CD14-positive monocyte (primary cell): ENCODE measurements around the gene VWC2. TPM values are rescaled to one million over a fixed set of nuclear protein-coding genes. Genes with fewer than 3 reads are reported as not detected.

Experiments
- DNase-seq, 3 donors: peaks; one replicate each; pipeline ENCODE4 v3.0.0-alpha.2; 2011 to 2022
- H2AFZ ChIP-seq: 2 replicates; pipeline ENCODE4 v1.6.0; 2012; ENCODE audit warnings: mild to moderate bottlenecking, low read depth, low read length, inconsistent platforms; ENCODE audit not compliant: insufficient read depth, poor library complexity, severe bottlenecking
- H3K27ac ChIP-seq, 2 donors: 1 replicate in 1 of 2; 2 replicates in 1 of 2; pipeline ENCODE4 v1.5.1; 2012 to 2013; ENCODE audit warnings: low read length in 2 of 2, control low read depth in 1 of 2, inconsistent platforms in 1 of 2, low read depth in 1 of 2, mild to moderate bottlenecking in 1 of 2
- H3K27me3 ChIP-seq, 2 donors: one replicate each; pipeline versions ENCODE4 v1.6.0 to v1.6.1; 2011 to 2013; ENCODE audit warnings: low read length in 2 of 2; ENCODE audit not compliant: control insufficient read depth in 2 of 2, insufficient read depth in 2 of 2
- H3K36me3 ChIP-seq, 2 donors: replicated peaks in 1 of 2; 1 replicate in 1 of 2; 2 replicates in 1 of 2; pipeline versions ENCODE4 v1.5.1 to v1.6.1; 2012 to 2013; ENCODE audit warnings: low read length in 2 of 2, control low read depth in 1 of 2, inconsistent platforms in 1 of 2, mild to moderate bottlenecking in 1 of 2; ENCODE audit not compliant: insufficient read depth in 2 of 2, control insufficient read depth in 1 of 2
- H3K4me1 ChIP-seq, 2 donors: 1 replicate in 1 of 2; 2 replicates in 1 of 2; pipeline versions ENCODE4 v1.5.1 to v1.6.1; 2012 to 2013; ENCODE audit warnings: low read length in 2 of 2, control low read depth in 1 of 2, inconsistent platforms in 1 of 2, mild to moderate bottlenecking in 1 of 2, moderate library complexity in 1 of 2; ENCODE audit not compliant: insufficient read depth in 2 of 2, control insufficient read depth in 1 of 2
- H3K4me2 ChIP-seq: replicated peaks from 2 replicates; pipeline ENCODE3; 2012; ENCODE audit warnings: low read length, moderate library complexity, mild to moderate bottlenecking; ENCODE audit not compliant: poor library complexity, severe bottlenecking; ENCODE audit errors: extremely low read depth
- H3K4me3 ChIP-seq, 3 experiments: fragments of 200-600 bp in 1 of 3; sonication (generic) in 1 of 3; replicated peaks in 1 of 3; 1 replicate in 2 of 3; 2 replicates in 1 of 3; pipeline ENCODE4 v1.5.1; 2011 to 2013; ENCODE audit warnings: low read length in 3 of 3, mild to moderate bottlenecking in 3 of 3, control low read depth in 2 of 3, low read depth in 2 of 3, inconsistent platforms in 1 of 3, moderate library complexity in 1 of 3
- H3K79me2 ChIP-seq: 2 replicates; pipeline ENCODE4 v1.6.0; 2012; ENCODE audit warnings: mild to moderate bottlenecking, control low read depth, inconsistent platforms, low read length, moderate library complexity; ENCODE audit not compliant: insufficient read depth
- H3K9ac ChIP-seq: 2 replicates; pipeline ENCODE4 v1.6.0; 2017; ENCODE audit warnings: low read length, mild to moderate bottlenecking; ENCODE audit not compliant: insufficient read depth, poor library complexity, severe bottlenecking
- H3K9me3 ChIP-seq, 2 donors: replicated peaks in 1 of 2; 1 replicate in 1 of 2; 2 replicates in 1 of 2; pipeline versions ENCODE4 v1.5.1 to v1.6.1; 2012 to 2013; ENCODE audit warnings: low read length in 2 of 2, control low read depth in 1 of 2; ENCODE audit not compliant: control insufficient read depth in 1 of 2, insufficient read depth in 1 of 2
- H4K20me1 ChIP-seq: 2 replicates; pipeline ENCODE4 v1.6.0; 2012; ENCODE audit warnings: mild to moderate bottlenecking, low read length, control low read depth, moderate library complexity; ENCODE audit not compliant: insufficient read depth
- H3K27ac Mint-ChIP-seq, 7 donors: one replicate each; pipeline ENCODE4 v1.8.0; 2020; ENCODE audit warnings: mild to moderate bottlenecking in 7 of 7, mixed read lengths in 7 of 7, moderate library complexity in 6 of 7, inconsistent platforms in 2 of 7
- H3K27me3 Mint-ChIP-seq, 3 donors: one replicate each; pipeline ENCODE4 v1.8.0; 2021 to 2022; ENCODE audit warnings: low read depth in 3 of 3, mild to moderate bottlenecking in 3 of 3, mixed read lengths in 3 of 3, moderate library complexity in 3 of 3, inconsistent platforms in 1 of 3
- H3K36me3 Mint-ChIP-seq, 2 donors: one replicate each; pipeline ENCODE4 v1.8.0; 2020; ENCODE audit warnings: mixed read lengths in 2 of 2, inconsistent platforms in 1 of 2, mild to moderate bottlenecking in 1 of 2
- H3K4me1 Mint-ChIP-seq: one replicate; pipeline ENCODE4 v1.8.0; 2020; ENCODE audit warnings: mild to moderate bottlenecking, mixed read lengths
- H3K4me3 Mint-ChIP-seq, 2 donors: one replicate each; pipeline ENCODE4 v1.8.0; 2020; ENCODE audit warnings: mild to moderate bottlenecking in 2 of 2, mixed read lengths in 2 of 2, moderate library complexity in 1 of 2
- H3K9me3 Mint-ChIP-seq, 7 donors: one replicate each; pipeline ENCODE4 v1.8.0; 2020 to 2022; ENCODE audit warnings: mixed read lengths in 7 of 7, mild to moderate bottlenecking in 6 of 7, moderate library complexity in 6 of 7, inconsistent platforms in 2 of 7
- whole genome bisulfite sequencing: methylation state at CpG from one replicate; pipeline ENCODE4 v1.1.5; 2013; ENCODE audit warnings: missing lambda C conversion rate; ENCODE audit not compliant: insufficient coverage; 5-methylcytosine and 5-hydroxymethylcytosine counted together
- intact Hi-C, 2 donors: fragments of 100-400 bp; cut with micrococcal nuclease; formaldehyde crosslinking; loops; one replicate each; pipeline versions ENCODE4 v1.15.0 to v1.15.1; 2023
- polyA plus RNA-seq, 3 donors: library from polyadenylated mRNA; depleted of rRNA in 1 of 3; unstranded in 2 of 3; stranded (reverse) in 1 of 3; fragments of 300-500 nt in 2 of 3; fragments of >200 nt in 1 of 3; fragmentation: Illumina TruSeq in 2 of 3; gene quantifications; 1 replicate in 2 of 3; 2 replicates in 1 of 3; pipeline ENCODE4 v1.2.3, GENCODE V29; 2012 to 2021
- TF ChIP-seq, protein P1 (sequence below): fragments of 200-600 bp; IDR thresholded peaks from one replicate; pipeline ENCODE4 v1.8.0; 2022; ENCODE audit warnings: antibody characterized with exemption, mild to moderate bottlenecking

VWC2 gene
- polyA plus RNA-seq, 3 donors: not detected

DNA sequence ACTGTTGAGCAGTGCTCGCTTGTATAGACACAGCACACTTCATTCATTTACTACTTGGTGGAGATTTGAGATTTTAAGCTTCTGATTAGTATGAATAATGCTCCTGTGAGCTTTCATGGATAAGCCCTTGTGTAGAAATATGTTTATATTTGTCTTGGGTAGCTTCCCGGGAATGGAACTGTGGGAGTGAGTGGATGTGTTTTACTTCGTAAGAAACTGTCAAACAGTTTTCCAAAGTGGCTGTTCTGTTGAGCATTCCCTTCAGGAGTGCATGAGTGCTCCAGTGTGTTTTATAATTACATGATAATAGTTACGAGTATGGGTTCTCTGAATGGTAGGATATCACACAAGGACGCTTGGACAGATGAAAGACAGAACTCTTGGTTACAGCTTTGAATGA lies 49.4 kb downstream of the VWC2 start:
- WGBS: 94% methylated on average over 3 of the region's 5 CpGs
- no peaks in the 10 kb centered on the region for H3K4me1 Mint-ChIP-seq
- no peak overlapping the region for H2AFZ ChIP-seq
- H3K27ac ChIP-seq: no peak overlapping the region
- no peak overlapping the region for H3K9ac ChIP-seq
- no peaks in the 10 kb centered on the region for H3K9me3 ChIP-seq
- no peaks in the 10 kb centered on the region for H3K79me2 ChIP-seq
- intact Hi-C loops: no loop called here
- no peaks in the 10 kb centered on the region for H3K27me3 ChIP-seq
- H3K4me3 ChIP-seq: no peak overlapping the region
- no peaks in the 10 kb centered on the region for H3K36me3 ChIP-seq
- DNase-seq: no peak
- TF ChIP-seq, protein P1, sequence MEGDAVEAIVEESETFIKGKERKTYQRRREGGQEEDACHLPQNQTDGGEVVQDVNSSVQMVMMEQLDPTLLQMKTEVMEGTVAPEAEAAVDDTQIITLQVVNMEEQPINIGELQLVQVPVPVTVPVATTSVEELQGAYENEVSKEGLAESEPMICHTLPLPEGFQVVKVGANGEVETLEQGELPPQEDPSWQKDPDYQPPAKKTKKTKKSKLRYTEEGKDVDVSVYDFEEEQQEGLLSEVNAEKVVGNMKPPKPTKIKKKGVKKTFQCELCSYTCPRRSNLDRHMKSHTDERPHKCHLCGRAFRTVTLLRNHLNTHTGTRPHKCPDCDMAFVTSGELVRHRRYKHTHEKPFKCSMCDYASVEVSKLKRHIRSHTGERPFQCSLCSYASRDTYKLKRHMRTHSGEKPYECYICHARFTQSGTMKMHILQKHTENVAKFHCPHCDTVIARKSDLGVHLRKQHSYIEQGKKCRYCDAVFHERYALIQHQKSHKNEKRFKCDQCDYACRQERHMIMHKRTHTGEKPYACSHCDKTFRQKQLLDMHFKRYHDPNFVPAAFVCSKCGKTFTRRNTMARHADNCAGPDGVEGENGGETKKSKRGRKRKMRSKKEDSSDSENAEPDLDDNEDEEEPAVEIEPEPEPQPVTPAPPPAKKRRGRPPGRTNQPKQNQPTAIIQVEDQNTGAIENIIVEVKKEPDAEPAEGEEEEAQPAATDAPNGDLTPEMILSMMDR: no peak
- H4K20me1 ChIP-seq: no peaks in the 10 kb centered on the region
- H3K9me3 Mint-ChIP-seq: peaks cover 0 to 3% (median 0%) of the 10 kb centered on the region in 7 donors
- no peaks in the 10 kb centered on the region for H3K4me1 ChIP-seq
- H3K4me2 ChIP-seq: no peak overlapping the region
- H3K36me3 Mint-ChIP-seq: no peaks in the 10 kb centered on the region
- no peak overlapping the region for H3K27ac Mint-ChIP-seq
- peaks cover 0 to 5% (median 0%) of the 10 kb centered on the region in 3 donors for H3K27me3 Mint-ChIP-seq
- no peak overlapping the region for H3K4me3 Mint-ChIP-seq

DNA sequence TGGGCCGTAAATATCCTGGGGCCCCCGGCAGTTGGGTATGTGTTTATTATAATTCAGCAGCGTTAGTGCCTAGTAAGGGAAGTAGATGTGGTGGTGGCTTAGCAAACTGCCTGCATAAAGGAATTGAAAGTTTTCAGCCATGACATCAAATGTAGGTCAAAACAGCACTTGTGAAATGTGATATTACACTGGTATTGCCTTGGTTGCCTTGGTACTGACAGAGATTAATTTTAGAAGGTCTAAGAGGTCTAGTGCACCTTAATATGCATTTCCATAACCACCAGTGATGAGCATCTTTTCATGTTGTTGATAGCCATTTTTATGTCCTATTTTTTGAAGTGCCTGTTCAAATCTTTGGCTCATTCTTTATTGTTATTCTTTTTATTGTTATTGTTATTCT lies 50.1 kb downstream of the VWC2 start:
- Histone ChIP-seq H3K27me3 (no peaks in the 10 kb centered on the region), H3K27ac (no peak overlapping the region), H2AFZ (no peak overlapping the region), H4K20me1 (no peaks in the 10 kb centered on the region), H3K9ac (no peak overlapping the region), H3K4me3 (no peak overlapping the region), H3K36me3 (no peaks in the 10 kb centered on the region), H3K79me2 (no peaks in the 10 kb centered on the region), H3K4me2 (no peak overlapping the region), H3K9me3 (no peaks in the 10 kb centered on the region), H3K4me1 (no peaks in the 10 kb centered on the region)
- no peak for DNase-seq
- TF ChIP-seq, protein P1: no peak
- no peak overlapping the region for H3K4me3 Mint-ChIP-seq
- H3K36me3 Mint-ChIP-seq: no peaks in the 10 kb centered on the region
- H3K4me1 Mint-ChIP-seq: no peaks in the 10 kb centered on the region
- 85% methylated on average over 3 of the region's 3 CpGs for WGBS
- peaks cover 0 to 3% (median 0%) of the 10 kb centered on the region in 7 donors for H3K9me3 Mint-ChIP-seq
- H3K27me3 Mint-ChIP-seq: peaks cover 0 to 5% (median 0%) of the 10 kb centered on the region in 3 donors
- no peak overlapping the region for H3K27ac Mint-ChIP-seq
- intact Hi-C loops: no loop called here
